Natural killer cell (primary cell): Measurements from ENCODE around the gene CALB2. TPM values are rescaled to one million over a fixed set of nuclear protein-coding genes. Genes with fewer than 3 reads are reported as not detected.

Experiments used
- ATAC-seq, 3 donors: fragments of 150-1000 bp in 2 of 3; fragments of 200-7000 bp in 1 of 3; cut with Tn5 transposase; 1 replicate in 1 of 3; 2 replicates in 2 of 3; pipeline ENCODE4 v1.10.0; 2021; ENCODE audit warnings: mild to moderate bottlenecking in 2 of 3, moderate library complexity in 2 of 3
- DNase-seq, 2 donors: peaks; one replicate each; pipeline versions ENCODE4 v3.0.0 to v3.0.0-alpha.2; 2013 to 2021; ENCODE audit warnings: mixed read lengths in 1 of 2
- H3K27ac ChIP-seq: one replicate; pipeline ENCODE4 v1.5.1; 2013; ENCODE audit warnings: mild to moderate bottlenecking, low read length
- H3K27me3 ChIP-seq: one replicate; pipeline ENCODE4 v1.6.1; 2013; ENCODE audit warnings: low read length; ENCODE audit not compliant: control insufficient read depth, insufficient read depth
- H3K36me3 ChIP-seq: one replicate; pipeline ENCODE4 v1.6.1; 2013; ENCODE audit warnings: low read length; ENCODE audit not compliant: control insufficient read depth, insufficient read depth
- H3K4me1 ChIP-seq: one replicate; pipeline ENCODE4 v1.6.1; 2013; ENCODE audit warnings: low read length; ENCODE audit not compliant: control insufficient read depth, insufficient read depth
- H3K4me3 ChIP-seq: one replicate; pipeline ENCODE4 v1.5.1; 2013; ENCODE audit warnings: low read length
- H3K9me3 ChIP-seq: one replicate; pipeline ENCODE4 v1.6.1; 2013; ENCODE audit warnings: low read length; ENCODE audit not compliant: control insufficient read depth, insufficient read depth
- H3K27ac Mint-ChIP-seq, 2 donors: one replicate each; pipeline ENCODE4 v1.8.0; 2022; ENCODE audit warnings: mild to moderate bottlenecking in 2 of 2, mixed read lengths in 2 of 2, moderate library complexity in 1 of 2
- H3K27me3 Mint-ChIP-seq, 2 donors: one replicate each; pipeline ENCODE4 v1.8.0; 2022; ENCODE audit warnings: low read depth in 2 of 2, mixed read lengths in 2 of 2
- H3K36me3 Mint-ChIP-seq: one replicate; pipeline ENCODE4 v1.8.0; 2022; ENCODE audit warnings: mixed read lengths
- H3K4me1 Mint-ChIP-seq, 2 donors: one replicate each; pipeline ENCODE4 v1.8.0; 2022; ENCODE audit warnings: mixed read lengths in 2 of 2
- H3K4me3 Mint-ChIP-seq: one replicate; pipeline ENCODE4 v1.8.0; 2022; ENCODE audit warnings: mild to moderate bottlenecking, moderate library complexity, mixed read lengths
- H3K9me3 Mint-ChIP-seq, 2 donors: one replicate each; pipeline ENCODE4 v1.8.0; 2022; ENCODE audit warnings: mixed read lengths in 2 of 2
- WGBS: methylation state at CpG from one replicate; pipeline ENCODE4 v1.1.7; 2013; ENCODE audit warnings: missing lambda C conversion rate; ENCODE audit not compliant: insufficient coverage; 5-methylcytosine and 5-hydroxymethylcytosine counted together
- intact Hi-C: fragments of 100-400 bp; cut with micrococcal nuclease; formaldehyde crosslinking; loops from one replicate; pipeline ENCODE4 v1.14.2; 2022
- total RNA-seq, 4 donors: library from RNA; stranded (reverse); fragments of 120-200 nt in 1 of 4; gene quantifications; one replicate each; pipeline versions ENCODE4 v1.2.3 to v1.2.4, GENCODE V29; 2013 to 2022
- TF ChIP-seq, protein P1 (sequence below): fragments of 200-600 bp; IDR thresholded peaks from one replicate; pipeline ENCODE4 v1.8.0; 2022; ENCODE audit warnings: antibody characterized with exemption

CALB2 gene
- total RNA-seq, 3 donors from 2014 or later (not counting 1 experiment from before 2014, with no cell fraction given) = not detected

DNA sequence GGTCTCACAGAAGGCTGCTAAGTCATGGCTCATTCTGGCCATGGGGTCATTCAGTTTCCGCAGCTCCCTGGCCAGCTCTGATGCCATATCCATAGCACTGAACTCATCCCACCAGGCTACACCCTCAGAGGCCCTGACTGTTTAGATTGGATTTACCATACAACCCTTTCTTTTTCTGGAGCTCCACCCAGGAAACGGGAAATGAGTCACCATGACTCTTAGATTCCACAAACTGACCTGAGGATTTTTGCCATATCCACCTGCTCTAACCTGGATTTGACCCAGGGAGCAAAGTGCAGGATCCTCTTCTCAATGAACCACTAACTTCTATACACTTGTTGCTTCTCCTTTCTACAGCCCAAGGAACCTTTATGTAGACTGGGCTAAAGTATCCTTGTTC lies 20.3 kb upstream of the CALB2 start:
- ATAC-seq (no peak), DNase-seq (no peak)
- Histone ChIP-seq H3K4me3 (no peak overlapping the region), H3K27me3 (peaks cover 4% of the 10 kb centered on the region), H3K4me1 (no peaks in the 10 kb centered on the region), H3K27ac (no peak overlapping the region), H3K9me3 (no peaks in the 10 kb centered on the region), H3K36me3 (no peaks in the 10 kb centered on the region)
- intact Hi-C loops = no loop called here
- H3K9me3 Mint-ChIP-seq = no peaks in the 10 kb centered on the region
- 83% methylated on average over 2 of the region's 2 CpGs for whole genome bisulfite sequencing
- no peak overlapping the region for H3K4me3 Mint-ChIP-seq
- TF ChIP-seq, protein P1, sequence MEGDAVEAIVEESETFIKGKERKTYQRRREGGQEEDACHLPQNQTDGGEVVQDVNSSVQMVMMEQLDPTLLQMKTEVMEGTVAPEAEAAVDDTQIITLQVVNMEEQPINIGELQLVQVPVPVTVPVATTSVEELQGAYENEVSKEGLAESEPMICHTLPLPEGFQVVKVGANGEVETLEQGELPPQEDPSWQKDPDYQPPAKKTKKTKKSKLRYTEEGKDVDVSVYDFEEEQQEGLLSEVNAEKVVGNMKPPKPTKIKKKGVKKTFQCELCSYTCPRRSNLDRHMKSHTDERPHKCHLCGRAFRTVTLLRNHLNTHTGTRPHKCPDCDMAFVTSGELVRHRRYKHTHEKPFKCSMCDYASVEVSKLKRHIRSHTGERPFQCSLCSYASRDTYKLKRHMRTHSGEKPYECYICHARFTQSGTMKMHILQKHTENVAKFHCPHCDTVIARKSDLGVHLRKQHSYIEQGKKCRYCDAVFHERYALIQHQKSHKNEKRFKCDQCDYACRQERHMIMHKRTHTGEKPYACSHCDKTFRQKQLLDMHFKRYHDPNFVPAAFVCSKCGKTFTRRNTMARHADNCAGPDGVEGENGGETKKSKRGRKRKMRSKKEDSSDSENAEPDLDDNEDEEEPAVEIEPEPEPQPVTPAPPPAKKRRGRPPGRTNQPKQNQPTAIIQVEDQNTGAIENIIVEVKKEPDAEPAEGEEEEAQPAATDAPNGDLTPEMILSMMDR = no peak
- H3K36me3 Mint-ChIP-seq = no peaks in the 10 kb centered on the region
- peaks cover 0 to 5% of the 10 kb centered on the region in 2 donors for H3K4me1 Mint-ChIP-seq
- peaks cover 26 to 30% of the 10 kb centered on the region in 2 donors for H3K27me3 Mint-ChIP-seq
- H3K27ac Mint-ChIP-seq = no peak overlapping the region

DNA sequence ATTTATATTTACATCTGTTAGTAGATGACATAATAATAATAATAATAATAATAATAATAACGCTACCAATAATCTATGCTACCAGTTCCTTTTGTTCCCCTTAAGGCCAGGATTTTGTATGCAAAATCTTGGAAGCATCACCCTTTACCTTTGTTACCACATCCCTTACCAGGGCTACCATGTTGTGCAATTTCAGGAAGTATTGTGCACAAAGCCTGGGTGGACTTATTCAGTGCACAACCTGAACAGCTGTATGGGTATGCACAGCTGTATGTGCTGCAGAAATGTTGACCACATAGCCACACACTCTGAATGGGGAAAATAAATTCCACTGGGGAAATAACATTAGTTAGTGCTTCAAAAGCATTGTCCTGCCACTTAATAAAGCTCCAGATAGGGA lies 19.9 kb upstream of the CALB2 start:
- Histone ChIP-seq H3K27me3 (peaks cover 2% of the 10 kb centered on the region), H3K9me3 (no peaks in the 10 kb centered on the region), H3K27ac (no peak overlapping the region), H3K36me3 (no peaks in the 10 kb centered on the region), H3K4me3 (no peak overlapping the region), H3K4me1 (no peaks in the 10 kb centered on the region)
- ATAC-seq = no peak
- no peak for DNase-seq
- TF ChIP-seq, protein P1 = no peak
- Mint-ChIP-seq H3K27ac (no peak overlapping the region), H3K9me3 (no peaks in the 10 kb centered on the region), H3K27me3 (peaks cover 26 to 30% of the 10 kb centered on the region in 2 donors), H3K4me3 (no peak overlapping the region), H3K4me1 (peaks cover 0 to 5% of the 10 kb centered on the region in 2 donors), H3K36me3 (no peaks in the 10 kb centered on the region)
- WGBS = no CpG with 5 or more reads among the region's 1 CpG
- intact Hi-C loops = no loop called here

DNA sequence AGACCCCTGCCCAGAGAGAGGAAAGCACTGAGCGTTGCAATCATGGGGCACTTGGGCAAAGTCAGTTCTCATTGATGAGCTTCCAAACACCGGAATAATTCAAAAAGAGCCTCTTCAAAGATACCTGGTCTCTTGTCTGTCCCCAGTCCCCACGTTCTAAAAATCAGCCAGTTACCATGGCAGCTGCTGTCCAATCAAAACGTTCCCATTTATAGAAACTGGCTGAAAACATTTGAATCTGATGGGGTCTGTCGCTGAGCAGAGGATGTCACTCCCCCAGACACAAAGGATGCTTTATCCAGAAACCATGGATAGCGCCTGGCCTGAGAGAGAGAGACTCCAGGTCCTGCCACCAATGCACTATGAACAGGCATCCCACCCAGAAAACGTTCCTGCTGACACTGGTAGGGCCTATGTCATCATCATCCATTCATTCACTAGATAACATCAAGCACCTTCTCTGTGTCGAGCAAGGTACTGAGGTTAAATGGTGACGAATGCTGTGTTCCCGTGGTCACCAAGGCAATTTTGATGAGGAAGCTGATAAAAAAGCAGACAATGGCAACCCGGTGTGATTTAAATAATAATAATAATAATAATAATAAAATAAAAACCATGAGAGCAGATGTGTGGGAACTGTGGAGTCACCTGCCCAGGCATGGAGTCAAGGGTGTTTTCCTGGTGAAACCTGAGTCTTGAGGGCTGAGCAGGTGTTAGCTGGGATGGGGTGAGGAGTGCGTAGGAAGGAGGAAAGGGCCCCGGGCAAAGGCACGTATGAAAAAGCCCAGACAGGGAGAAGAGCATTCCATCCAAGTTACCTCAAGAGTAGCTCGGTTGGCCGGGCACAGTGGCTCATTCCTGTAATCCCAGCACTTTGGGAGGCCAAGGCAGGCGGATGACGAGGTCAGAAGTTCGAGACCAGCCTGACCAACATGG lies 19.0 kb upstream of the CALB2 start:
- no peak for DNase-seq
- no peak overlapping the region for H3K27ac Mint-ChIP-seq
- H3K4me1 Mint-ChIP-seq = peaks cover 0 to 5% of the 10 kb centered on the region in 2 donors
- H3K36me3 Mint-ChIP-seq = no peaks in the 10 kb centered on the region
- ATAC-seq = no peak
- Histone ChIP-seq H3K27ac (no peak overlapping the region), H3K9me3 (no peaks in the 10 kb centered on the region), H3K4me1 (no peaks in the 10 kb centered on the region), H3K27me3 (peaks cover 2% of the 10 kb centered on the region), H3K36me3 (no peaks in the 10 kb centered on the region), H3K4me3 (no peak overlapping the region)
- intact Hi-C loops = no loop called here
- H3K27me3 Mint-ChIP-seq = peaks cover 26 to 35% of the 10 kb centered on the region in 2 donors
- no peaks in the 10 kb centered on the region for H3K9me3 Mint-ChIP-seq
- WGBS = 71% methylated on average over 15 of the region's 19 CpGs
- no peak overlapping the region for H3K4me3 Mint-ChIP-seq
- TF ChIP-seq, protein P1 = no peak
